Astrocyte (in vitro differentiated cells and primary cell): ENCODE results near the gene RAPGEF5.

ENCODE experiments used
- CTCF ChIP-seq: IDR thresholded peaks from 2 replicates; pipeline ENCODE4 v1.5.1; 2011; ENCODE audit warnings: low read depth, mild to moderate bottlenecking, inconsistent platforms, low read length, moderate library complexity; ENCODE audit not compliant: insufficient read depth
- EZH2 ChIP-seq: IDR thresholded peaks from 2 replicates; pipeline ENCODE4 v1.6.1; 2012; ENCODE audit warnings: mild to moderate bottlenecking, low read length, inconsistent platforms; ENCODE audit not compliant: insufficient read depth

GRCh38 chr7:22083704-22084240, 273.2 kb downstream of the RAPGEF5 start:
- no peak for TF ChIP-seq EZH2
- TF ChIP-seq CTCF = no peak
